ENCODE data around the gene FIGLA.

FIGLA gene

GRCh38 chr2:70767699-70768589 is 22.5 kb downstream of the FIGLA start, which contains the start of gene ADD2:
Gene ADD2 (minus strand): TSS chr2:70768200. CDS start chr2:70706408, 61,792 bp downstream.
- peak within 1 kb of the TSS; percentile 47 for H3K4me3 ChIP-seq (ENCODE audit: low read depth, low read length)

GRCh38 chr2:70767079-70767698 is 23.3 kb downstream of the FIGLA start:
- TF ChIP-seq MYC (IDR thresholded peaks at IDR 0.05; ENCODE audit: low read depth, low read length) (no peak), POLR2A (IDR thresholded peaks at IDR 0.05; ENCODE audit: extremely low read depth, insufficient read length) (no peak), MAX (IDR thresholded peaks at IDR 0.05; ENCODE audit: low read depth, low read length) (no peak), CTCF (IDR thresholded peaks at IDR 0.05; ENCODE audit: low read depth, low read length) (no peak)
- peak overlapping the region; percentile 47 for H3K4me3 ChIP-seq (ENCODE audit: low read depth, low read length)
- DNase-seq (ENCODE audit: low read depth), result peak; percentile 33

More at GRCh38 chr2:70767699-70768589, 22.5 kb downstream of the FIGLA start, which contains the start of gene ADD2:
- TF ChIP-seq MAX (IDR thresholded peaks at IDR 0.05; ENCODE audit: low read depth, low read length) (no peak), CTCF (IDR thresholded peaks at IDR 0.05; ENCODE audit: low read depth, low read length) (peak; percentile 37)
- DNase-seq (ENCODE audit: low read depth), result peak; percentile 81

GRCh38 chr2:70766357-70767078 is 23.9 kb downstream of the FIGLA start:
- no peak for DNase-seq (ENCODE audit: low read depth)
- H3K4me3 ChIP-seq (ENCODE audit: low read depth, low read length), result no peak overlapping the region
- TF ChIP-seq MAX (IDR thresholded peaks at IDR 0.05; ENCODE audit: low read depth, low read length) (no peak), POLR2A (IDR thresholded peaks at IDR 0.05; ENCODE audit: extremely low read depth, insufficient read length) (no peak), CTCF (IDR thresholded peaks at IDR 0.05; ENCODE audit: low read depth, low read length) (no peak), MYC (IDR thresholded peaks at IDR 0.05; ENCODE audit: low read depth, low read length) (no peak)

- no peak for DNase-seq (ENCODE audit: low read depth)
- TF ChIP-seq POLR2A (IDR thresholded peaks at IDR 0.05; ENCODE audit: extremely low read depth, insufficient read length) (no peak), CTCF (IDR thresholded peaks at IDR 0.05; ENCODE audit: low read depth, low read length) (no peak), MAX (IDR thresholded peaks at IDR 0.05; ENCODE audit: low read depth, low read length) (no peak), MYC (IDR thresholded peaks at IDR 0.05; ENCODE audit: low read depth, low read length) (no peak)
- no peak overlapping the region for H3K4me3 ChIP-seq (ENCODE audit: low read depth, low read length)
Measured at GRCh38 chr2:70765507-70765906, 24.9 kb downstream of the FIGLA start.

GRCh38 chr2:70759446-70759845 is 31.0 kb downstream of the FIGLA start:
- no peak for DNase-seq (ENCODE audit: low read depth)
- TF ChIP-seq MAX (IDR thresholded peaks at IDR 0.05; ENCODE audit: low read depth, low read length) (no peak), CTCF (IDR thresholded peaks at IDR 0.05; ENCODE audit: low read depth, low read length) (no peak)
- H3K4me3 ChIP-seq (ENCODE audit: low read depth, low read length), result no peak overlapping the region
